Upper lobe of right lung (tissue), 1 donor: ENCODE data around the gene FZD1. TPM values are rescaled to one million over a fixed set of nuclear protein-coding genes. Genes with fewer than 3 reads are reported as not detected.

ENCODE experiments used
- ATAC-seq: fragments of 200-7000 bp; cut with Tn5 transposase; one replicate; pipeline ENCODE4 v1.9.1; 2020; ENCODE audit warnings: mild to moderate bottlenecking, moderate library complexity
- DNase-seq: peaks from one replicate; pipeline ENCODE4 v3.0.0-alpha.2; 2020
- H3K27ac ChIP-seq: fragments of 200-600 bp; one replicate; pipeline ENCODE4 v1.8.0; 2022
- H3K27me3 ChIP-seq: fragments of 200-600 bp; one replicate; pipeline ENCODE4 v1.8.0; 2022; ENCODE audit warnings: mild to moderate bottlenecking
- H3K36me3 ChIP-seq: fragments of 200-600 bp; one replicate; pipeline ENCODE4 v1.8.0; 2022
- H3K4me1 ChIP-seq: fragments of 200-600 bp; one replicate; pipeline ENCODE4 v1.8.0; 2022
- H3K4me3 ChIP-seq: fragments of 200-600 bp; one replicate; pipeline ENCODE4 v1.8.0; 2022; ENCODE audit warnings: mild to moderate bottlenecking
- H3K9me3 ChIP-seq: fragments of 200-600 bp; one replicate; pipeline ENCODE4 v1.8.0; 2022
- CTCF ChIP-seq: fragments of 200-600 bp; IDR thresholded peaks from one replicate; pipeline ENCODE4 v1.8.0; 2022; ENCODE audit warnings: antibody characterized with exemption
- intact Hi-C: fragments of 100-400 bp; cut with DNase I; formaldehyde crosslinking; loops from one replicate; pipeline ENCODE4 v1.11.0; 2022
- total RNA-seq: library from RNA; stranded (reverse); fragmentation: NEBNext Ultra II Directional; extraction: Animal tissue kit (Norgen Biotek cat#: 25700); gene quantifications from one replicate; pipeline ENCODE4 v1.2.1, GENCODE V29; 2021
- donor health status: DM: no; HTN: yes; CAD: no; lungs with severe emphysema.

FZD1 gene
- total RNA-seq, 1 donor from 2014 or later, result 25.7 TPM

GRCh38 chr7:91265693-91266066 lies 1.4 kb downstream of the FZD1 start:
- H3K36me3 ChIP-seq, result no peaks in the 10 kb centered on the region
- DNase-seq (peak; percentile 73), ATAC-seq (peak; percentile 0)
- intact Hi-C loops, result no loop called here
- peaks cover 19% of the 10 kb centered on the region for H3K4me1 ChIP-seq
- peak overlapping the region; percentile 89 for H3K27ac ChIP-seq
- H3K9me3 ChIP-seq, result no peaks in the 10 kb centered on the region
- TF ChIP-seq CTCF, result no peak
- H3K4me3 ChIP-seq, result peak overlapping the region; percentile 65
- no peaks in the 10 kb centered on the region for H3K27me3 ChIP-seq

- peak; percentile 67 for DNase-seq
- Histone ChIP-seq H3K4me3 (peak overlapping the region; percentile 65), H3K27me3 (no peaks in the 10 kb centered on the region), H3K27ac (peak overlapping the region; percentile 89), H3K9me3 (no peaks in the 10 kb centered on the region), H3K36me3 (no peaks in the 10 kb centered on the region), H3K4me1 (peaks cover 19% of the 10 kb centered on the region)
- no peak for TF ChIP-seq CTCF
- ATAC-seq, result no peak
- intact Hi-C loops, result no loop called here
Observed at GRCh38 chr7:91266067-91266688, 1.9 kb downstream of the FZD1 start.

- TF ChIP-seq CTCF, result no peak
- H3K4me3 ChIP-seq, result peak overlapping the region; percentile 65
- DNase-seq (no peak), ATAC-seq (no peak)
- H3K27me3 ChIP-seq, result no peaks in the 10 kb centered on the region
- no peaks in the 10 kb centered on the region for H3K9me3 ChIP-seq
- H3K4me1 ChIP-seq, result peaks cover 19% of the 10 kb centered on the region
- H3K36me3 ChIP-seq, result no peaks in the 10 kb centered on the region
- intact Hi-C loops, result no loop called here
- peak overlapping the region; percentile 38 for H3K27ac ChIP-seq
Observed at GRCh38 chr7:91266689-91267090, 2.5 kb downstream of the FZD1 start.

DNA sequence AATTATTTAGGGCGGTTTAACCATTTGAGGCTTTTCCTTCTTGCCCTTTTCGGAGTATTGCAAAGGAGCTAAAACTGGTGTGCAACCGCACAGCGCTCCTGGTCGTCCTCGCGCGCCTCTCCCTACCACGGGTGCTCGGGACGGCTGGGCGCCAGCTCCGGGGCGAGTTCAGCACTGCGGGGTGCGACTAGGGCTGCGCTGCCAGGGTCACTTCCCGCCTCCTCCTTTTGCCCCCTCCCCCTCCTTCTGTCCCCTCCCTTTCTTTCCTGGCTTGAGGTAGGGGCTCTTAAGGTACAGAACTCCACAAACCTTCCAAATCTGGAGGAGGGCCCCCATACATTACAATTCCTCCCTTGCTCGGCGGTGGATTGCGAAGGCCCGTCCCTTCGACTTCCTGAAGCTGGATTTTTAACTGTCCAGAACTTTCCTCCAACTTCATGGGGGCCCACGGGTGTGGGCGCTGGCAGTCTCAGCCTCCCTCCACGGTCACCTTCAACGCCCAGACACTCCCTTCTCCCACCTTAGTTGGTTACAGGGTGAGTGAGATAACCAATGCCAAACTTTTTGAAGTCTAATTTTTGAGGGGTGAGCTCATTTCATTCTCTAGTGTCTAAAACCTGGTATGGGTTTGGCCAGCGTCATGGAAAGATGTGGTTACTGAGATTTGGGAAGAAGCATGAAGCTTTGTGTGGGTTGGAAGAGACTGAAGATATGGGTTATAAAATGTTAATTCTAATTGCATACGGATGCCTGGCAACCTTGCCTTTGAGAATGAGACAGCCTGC lies 3.1 kb downstream of the FZD1 start:
- no peaks in the 10 kb centered on the region for H3K9me3 ChIP-seq
- H3K27ac ChIP-seq, result peak overlapping the region; percentile 38
- H3K36me3 ChIP-seq, result no peaks in the 10 kb centered on the region
- DNase-seq, result no peak
- no peaks in the 10 kb centered on the region for H3K27me3 ChIP-seq
- TF ChIP-seq CTCF, result no peak
- intact Hi-C loops, result no loop called here
- peak overlapping the region; percentile 65 for H3K4me3 ChIP-seq
- no peak for ATAC-seq
- H3K4me1 ChIP-seq, result peaks cover 19% of the 10 kb centered on the region

DNA sequence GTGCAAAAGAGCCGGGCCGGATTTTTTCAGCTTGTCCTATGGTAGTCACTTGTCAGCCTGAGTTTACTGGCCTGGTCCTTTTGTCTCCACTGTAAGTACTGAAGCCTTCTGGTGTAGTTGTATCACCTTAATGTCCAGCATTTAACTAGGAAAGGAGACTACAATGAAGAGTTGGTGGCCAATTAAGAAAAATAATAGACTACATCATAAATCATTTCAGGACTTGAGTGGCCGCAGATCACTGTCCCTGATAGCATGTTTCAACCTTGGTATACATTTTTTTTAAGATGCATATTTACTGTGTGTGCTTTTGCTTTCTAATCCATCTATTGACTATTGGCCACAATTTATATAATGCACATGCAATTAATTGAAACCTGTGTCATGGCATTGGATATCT lies 6.1 kb downstream of the FZD1 start:
- H3K27me3 ChIP-seq, result no peaks in the 10 kb centered on the region
- no peaks in the 10 kb centered on the region for H3K36me3 ChIP-seq
- intact Hi-C loops, result no loop called here
- no peak for TF ChIP-seq CTCF
- no peak overlapping the region for H3K4me3 ChIP-seq
- H3K9me3 ChIP-seq, result no peaks in the 10 kb centered on the region
- DNase-seq, result no peak
- peaks cover 13% of the 10 kb centered on the region for H3K4me1 ChIP-seq
- H3K27ac ChIP-seq, result no peak overlapping the region
- no peak for ATAC-seq
